Measurements from ENCODE around the gene BCL2L11.

BCL2L11 gene

DNA sequence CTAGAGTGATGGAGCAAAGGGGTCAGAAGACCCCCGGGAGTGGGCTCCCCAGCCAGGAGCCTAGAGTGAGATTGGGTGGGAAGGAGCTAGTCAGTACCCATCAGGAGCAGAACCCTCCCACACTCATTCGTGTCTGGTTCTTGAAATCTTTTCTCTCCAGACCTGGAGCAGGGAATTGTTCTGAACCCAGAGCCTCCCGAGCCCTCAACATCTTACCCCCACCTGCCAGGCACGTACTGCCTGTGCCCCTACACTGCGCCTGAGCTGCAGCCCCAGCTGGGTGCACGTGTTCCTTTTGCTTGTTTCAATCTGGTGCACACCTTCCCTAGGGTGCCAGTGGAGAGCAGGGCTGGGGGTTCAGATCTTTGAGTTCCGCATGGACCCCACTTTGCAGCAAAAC lies 52.6 kb downstream of the BCL2L11 start:
- Histone ChIP-seq H3K4me1 (ENCODE audit: control insufficient read depth, insufficient read depth, low read length) (peaks cover 9% of the 10 kb centered on the region), H3K4me3 (ENCODE audit: low read length) (no peak overlapping the region), H3K36me3 (ENCODE audit: insufficient read depth, low read length) (no peaks in the 10 kb centered on the region), H3K9me3 (replicated peaks; ENCODE audit: low read length) (no peaks in the 10 kb centered on the region), H3K27me3 (ENCODE audit: control insufficient read depth, insufficient read depth, low read length) (peaks cover 36% of the 10 kb centered on the region), H3K9ac (ENCODE audit: low read depth, low read length) (no peak overlapping the region), H3K4me2 (ENCODE audit: low read length) (no peak overlapping the region)

DNA sequence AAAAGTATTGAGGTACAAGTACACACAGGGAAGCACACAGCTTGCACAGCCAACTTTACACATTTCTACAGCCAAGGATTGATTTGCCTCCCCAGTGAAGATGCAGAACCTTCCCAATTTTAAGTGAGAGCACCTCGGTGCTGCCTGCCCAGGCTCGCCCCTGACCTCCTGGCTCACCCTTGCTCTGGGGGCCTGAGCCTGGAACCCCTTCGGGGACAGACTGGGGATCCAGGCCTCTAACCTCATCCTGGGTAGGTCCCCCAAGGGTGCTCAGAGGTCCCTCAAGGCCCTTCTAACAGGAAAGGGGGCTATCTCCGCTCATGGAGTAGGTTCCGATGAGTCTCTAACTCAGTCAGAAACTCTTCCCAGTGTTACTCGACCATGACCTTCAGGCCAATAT lies 53.1 kb downstream of the BCL2L11 start:
- no peaks in the 10 kb centered on the region for H3K36me3 ChIP-seq (ENCODE audit: insufficient read depth, low read length)
- no peak overlapping the region for H3K4me3 ChIP-seq (ENCODE audit: low read length)
- peaks cover 39% of the 10 kb centered on the region for H3K27me3 ChIP-seq (ENCODE audit: control insufficient read depth, insufficient read depth, low read length)
- H3K9ac ChIP-seq (ENCODE audit: low read depth, low read length) = no peak overlapping the region
- H3K9me3 ChIP-seq (replicated peaks; ENCODE audit: low read length) = no peaks in the 10 kb centered on the region
- no peak overlapping the region for H3K4me2 ChIP-seq (ENCODE audit: low read length)
- peaks cover 6% of the 10 kb centered on the region for H3K4me1 ChIP-seq (ENCODE audit: control insufficient read depth, insufficient read depth, low read length)

DNA sequence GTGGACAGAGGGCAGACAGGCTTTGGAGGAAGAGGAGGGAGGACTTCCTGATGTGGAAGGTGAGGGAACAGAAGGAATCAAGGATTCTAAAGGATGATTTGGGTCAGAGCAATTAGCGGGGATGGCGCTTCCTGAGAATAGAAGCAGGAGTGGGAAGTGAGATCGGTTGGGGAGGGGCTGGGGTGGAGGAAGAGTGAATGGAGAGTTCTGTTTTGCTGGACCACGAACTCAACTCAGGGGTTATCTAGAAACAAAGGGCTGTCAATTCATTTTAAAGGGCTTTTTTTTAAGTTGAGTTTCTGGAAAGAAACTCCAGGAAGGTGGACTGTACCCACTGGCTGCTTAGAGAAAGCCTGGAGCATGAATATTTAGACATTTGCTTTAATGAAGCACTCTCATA lies 54.9 kb downstream of the BCL2L11 start:
- H3K4me1 ChIP-seq (ENCODE audit: control insufficient read depth, insufficient read depth, low read length) = peaks cover 4% of the 10 kb centered on the region
- H3K9me3 ChIP-seq (replicated peaks; ENCODE audit: low read length) = no peaks in the 10 kb centered on the region
- H3K27me3 ChIP-seq (ENCODE audit: control insufficient read depth, insufficient read depth, low read length) = peaks cover 39% of the 10 kb centered on the region
- H3K36me3 ChIP-seq (ENCODE audit: insufficient read depth, low read length) = no peaks in the 10 kb centered on the region
- no peak overlapping the region for H3K4me2 ChIP-seq (ENCODE audit: low read length)
- H3K9ac ChIP-seq (ENCODE audit: low read depth, low read length) = no peak overlapping the region
- H3K4me3 ChIP-seq (ENCODE audit: low read length) = no peak overlapping the region

DNA sequence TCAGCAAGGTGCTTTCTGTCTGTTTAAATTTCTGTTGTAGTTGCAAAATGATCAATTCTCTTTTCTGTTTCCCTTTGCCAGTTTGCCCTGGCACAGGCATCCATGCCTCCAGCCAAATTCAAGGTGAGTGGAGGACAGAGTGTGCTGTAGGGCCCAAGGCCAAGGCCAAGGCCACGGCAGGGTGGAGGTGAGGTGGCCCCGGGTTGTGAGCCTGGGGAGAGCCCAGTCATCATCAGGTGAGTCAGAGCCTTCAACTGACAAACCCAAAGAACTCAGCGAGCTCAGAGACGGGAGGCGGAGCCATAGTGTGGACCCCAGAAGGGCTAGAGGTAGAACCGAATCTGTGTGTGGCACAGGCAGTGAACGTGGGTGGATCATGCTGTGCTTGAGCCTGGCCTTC lies 55.7 kb downstream of the BCL2L11 start:
- no peaks in the 10 kb centered on the region for H3K36me3 ChIP-seq (ENCODE audit: insufficient read depth, low read length)
- no peaks in the 10 kb centered on the region for H3K9me3 ChIP-seq (replicated peaks; ENCODE audit: low read length)
- peaks cover 4% of the 10 kb centered on the region for H3K4me1 ChIP-seq (ENCODE audit: control insufficient read depth, insufficient read depth, low read length)
- H3K9ac ChIP-seq (ENCODE audit: low read depth, low read length) = no peak overlapping the region
- no peak overlapping the region for H3K4me2 ChIP-seq (ENCODE audit: low read length)
- H3K4me3 ChIP-seq (ENCODE audit: low read length) = no peak overlapping the region
- peaks cover 36% of the 10 kb centered on the region for H3K27me3 ChIP-seq (ENCODE audit: control insufficient read depth, insufficient read depth, low read length)

DNA sequence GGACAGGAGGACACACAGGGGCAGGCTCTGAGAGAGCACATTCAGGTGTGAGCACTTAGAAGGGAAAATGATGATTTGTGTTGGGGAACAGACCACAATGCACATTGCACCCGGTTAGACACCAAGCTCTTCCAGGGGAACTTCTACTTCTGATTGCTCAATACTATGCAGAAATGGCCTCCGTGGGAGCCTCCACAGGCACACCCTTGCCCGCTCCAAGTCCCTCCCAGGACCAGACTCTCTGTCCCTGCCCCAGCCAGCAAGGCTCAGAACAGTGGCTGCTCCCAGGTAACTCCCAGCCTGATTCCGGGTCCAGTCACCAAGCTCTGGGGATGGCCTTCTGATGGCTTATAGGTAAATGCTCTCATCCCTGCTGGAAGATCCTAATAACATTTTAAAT lies 56.2 kb downstream of the BCL2L11 start:
- H3K27me3 ChIP-seq (ENCODE audit: control insufficient read depth, insufficient read depth, low read length) = peaks cover 34% of the 10 kb centered on the region
- H3K4me2 ChIP-seq (ENCODE audit: low read length) = no peak overlapping the region
- no peak overlapping the region for H3K9ac ChIP-seq (ENCODE audit: low read depth, low read length)
- no peaks in the 10 kb centered on the region for H3K36me3 ChIP-seq (ENCODE audit: insufficient read depth, low read length)
- no peaks in the 10 kb centered on the region for H3K9me3 ChIP-seq (replicated peaks; ENCODE audit: low read length)
- H3K4me1 ChIP-seq (ENCODE audit: control insufficient read depth, insufficient read depth, low read length) = peaks cover 4% of the 10 kb centered on the region
- no peak overlapping the region for H3K4me3 ChIP-seq (ENCODE audit: low read length)

DNA sequence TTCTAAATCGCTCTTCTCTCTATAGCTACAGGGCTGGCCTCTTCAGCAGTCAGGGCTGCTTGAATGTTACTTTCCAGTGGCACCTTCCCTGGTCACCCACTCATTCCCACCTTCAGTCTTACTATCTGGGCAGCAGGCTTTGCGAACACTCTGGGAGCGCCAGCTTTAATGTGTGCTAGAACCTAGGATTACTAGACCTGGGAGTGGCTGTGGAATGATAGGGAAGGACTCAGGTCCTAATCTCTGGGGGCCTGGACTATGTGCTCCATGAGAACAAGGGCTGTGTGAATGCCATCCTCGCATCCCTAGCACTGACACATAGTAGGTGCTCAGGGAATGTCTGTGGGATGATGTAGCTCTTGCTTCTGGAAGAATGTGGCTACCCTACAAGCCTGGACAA lies 57.6 kb downstream of the BCL2L11 start:
- Histone ChIP-seq H3K9ac (ENCODE audit: low read depth, low read length) (no peak overlapping the region), H3K36me3 (ENCODE audit: insufficient read depth, low read length) (no peaks in the 10 kb centered on the region), H3K4me1 (ENCODE audit: control insufficient read depth, insufficient read depth, low read length) (peaks cover 4% of the 10 kb centered on the region), H3K9me3 (replicated peaks; ENCODE audit: low read length) (no peaks in the 10 kb centered on the region), H3K4me2 (ENCODE audit: low read length) (no peak overlapping the region), H3K27me3 (ENCODE audit: control insufficient read depth, insufficient read depth, low read length) (peaks cover 36% of the 10 kb centered on the region), H3K4me3 (ENCODE audit: low read length) (no peak overlapping the region)

DNA sequence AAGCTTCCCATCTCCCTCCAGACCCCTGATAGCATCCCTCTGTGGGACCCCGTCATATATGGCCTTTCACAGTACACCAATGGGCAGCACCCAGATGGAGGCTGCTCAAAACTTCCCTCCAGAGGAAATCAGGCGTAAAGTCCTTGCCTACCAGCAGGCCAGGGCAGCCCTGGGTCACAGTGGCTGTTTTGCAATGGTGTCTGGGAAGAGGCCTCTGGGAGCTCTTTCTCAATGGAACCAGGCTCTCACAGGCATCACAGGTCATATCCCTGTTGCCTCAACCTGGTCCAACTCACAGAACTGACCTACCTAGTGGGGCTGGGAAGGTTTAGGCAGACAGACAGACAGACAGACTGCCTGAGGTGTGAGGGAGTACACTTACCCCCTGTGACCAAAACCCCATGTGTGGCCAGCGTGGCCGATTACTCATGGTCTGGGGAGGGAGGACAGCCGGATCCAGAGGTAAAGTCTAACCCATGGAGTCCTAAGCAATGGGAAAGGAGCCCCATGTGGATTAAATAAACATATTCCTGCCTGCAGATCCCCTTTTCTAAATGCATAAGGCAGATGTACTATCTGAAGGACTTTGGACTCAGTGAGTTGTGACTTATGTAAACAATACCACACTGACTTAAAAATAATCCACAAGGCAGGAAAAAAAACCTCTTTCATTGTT lies 58.2 kb downstream of the BCL2L11 start:
- no peaks in the 10 kb centered on the region for H3K9me3 ChIP-seq (replicated peaks; ENCODE audit: low read length)
- H3K36me3 ChIP-seq (ENCODE audit: insufficient read depth, low read length) = no peaks in the 10 kb centered on the region
- no peak overlapping the region for H3K4me3 ChIP-seq (ENCODE audit: low read length)
- no peak overlapping the region for H3K4me2 ChIP-seq (ENCODE audit: low read length)
- peaks cover 36% of the 10 kb centered on the region for H3K27me3 ChIP-seq (ENCODE audit: control insufficient read depth, insufficient read depth, low read length)
- H3K9ac ChIP-seq (ENCODE audit: low read depth, low read length) = no peak overlapping the region
- peaks cover 4% of the 10 kb centered on the region for H3K4me1 ChIP-seq (ENCODE audit: control insufficient read depth, insufficient read depth, low read length)

DNA sequence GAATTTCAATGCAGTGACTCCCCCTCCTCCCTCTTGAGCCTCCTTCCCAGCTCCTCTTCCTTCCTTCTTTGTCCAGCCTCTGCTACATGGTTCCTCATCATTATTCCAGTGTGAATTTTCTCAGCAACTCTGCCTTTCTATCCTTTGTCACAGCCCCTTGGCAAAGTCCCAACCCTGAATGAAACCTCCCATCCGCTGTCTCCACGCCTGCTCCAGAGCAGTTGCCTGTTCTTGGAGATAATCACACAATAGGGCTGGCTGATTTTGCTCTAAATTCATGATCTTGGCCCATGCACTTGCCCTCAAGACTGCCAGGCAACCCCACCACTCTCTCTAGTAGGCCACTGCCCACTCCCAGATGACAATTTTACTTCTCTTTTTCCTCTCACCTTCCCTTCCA lies 61.4 kb downstream of the BCL2L11 start:
- Histone ChIP-seq H3K4me2 (ENCODE audit: low read length) (no peak overlapping the region), H3K36me3 (ENCODE audit: insufficient read depth, low read length) (no peaks in the 10 kb centered on the region), H3K9me3 (replicated peaks; ENCODE audit: low read length) (no peaks in the 10 kb centered on the region), H3K4me3 (ENCODE audit: low read length) (no peak overlapping the region), H3K4me1 (ENCODE audit: control insufficient read depth, insufficient read depth, low read length) (peaks cover 4% of the 10 kb centered on the region), H3K9ac (ENCODE audit: low read depth, low read length) (no peak overlapping the region), H3K27me3 (ENCODE audit: control insufficient read depth, insufficient read depth, low read length) (peaks cover 55% of the 10 kb centered on the region)

DNA sequence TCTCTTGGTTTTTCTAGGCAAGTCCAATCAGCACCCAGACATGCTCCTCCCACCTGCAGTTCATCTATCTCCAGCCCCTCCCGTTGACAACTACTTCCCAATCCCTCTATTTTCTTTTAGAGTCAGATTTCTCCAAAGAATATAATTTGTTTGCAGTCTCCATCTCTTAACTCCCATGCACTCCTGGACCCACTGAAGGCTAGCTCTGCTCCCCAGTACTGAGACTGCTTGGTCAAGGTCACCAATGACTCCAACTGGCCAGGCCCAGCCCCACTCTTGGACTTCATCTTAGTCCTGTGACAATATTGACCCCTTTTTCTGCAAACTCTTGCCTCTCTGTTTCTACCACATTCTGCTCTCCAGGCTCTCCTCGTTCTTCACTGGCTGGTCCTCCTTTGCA lies 62.0 kb downstream of the BCL2L11 start:
- Histone ChIP-seq H3K9ac (ENCODE audit: low read depth, low read length) (no peak overlapping the region), H3K4me2 (ENCODE audit: low read length) (no peak overlapping the region), H3K9me3 (replicated peaks; ENCODE audit: low read length) (no peaks in the 10 kb centered on the region), H3K4me1 (ENCODE audit: control insufficient read depth, insufficient read depth, low read length) (peaks cover 4% of the 10 kb centered on the region), H3K4me3 (ENCODE audit: low read length) (no peak overlapping the region), H3K36me3 (ENCODE audit: insufficient read depth, low read length) (no peaks in the 10 kb centered on the region), H3K27me3 (ENCODE audit: control insufficient read depth, insufficient read depth, low read length) (peaks cover 55% of the 10 kb centered on the region)

DNA sequence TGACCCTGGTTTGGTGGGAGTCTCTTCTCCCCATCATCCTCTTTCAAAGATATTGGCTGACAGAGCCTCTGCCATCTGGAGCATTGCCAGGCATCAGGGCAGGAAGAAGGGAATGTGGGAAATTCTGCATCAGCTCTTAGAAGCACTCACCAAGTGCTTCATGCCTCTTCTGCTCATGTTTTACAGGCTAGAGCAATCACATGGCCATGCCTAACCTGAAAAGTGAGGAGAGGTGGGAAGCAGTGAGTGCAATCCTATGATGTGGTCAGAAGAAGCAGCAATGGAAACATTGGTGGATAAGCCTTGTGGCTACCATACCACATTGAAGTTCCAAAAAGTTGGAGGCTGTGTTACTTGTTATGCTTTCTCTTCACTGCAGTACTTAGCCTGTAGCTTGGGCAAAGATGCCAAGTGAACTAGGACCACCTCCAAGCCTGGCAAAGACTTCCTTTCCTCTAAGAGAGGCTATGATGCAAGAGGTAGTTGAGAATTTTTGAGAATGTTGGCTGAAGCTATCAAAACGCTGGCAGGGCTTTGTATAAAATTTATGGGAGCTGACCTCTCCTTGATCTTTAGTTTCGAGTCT lies 64.1 kb downstream of the BCL2L11 start:
- Histone ChIP-seq H3K4me1 (ENCODE audit: control insufficient read depth, insufficient read depth, low read length) (no peaks in the 10 kb centered on the region), H3K27me3 (ENCODE audit: control insufficient read depth, insufficient read depth, low read length) (peaks cover 48% of the 10 kb centered on the region), H3K36me3 (ENCODE audit: insufficient read depth, low read length) (no peaks in the 10 kb centered on the region), H3K9me3 (replicated peaks; ENCODE audit: low read length) (no peaks in the 10 kb centered on the region), H3K4me2 (ENCODE audit: low read length) (no peak overlapping the region), H3K4me3 (ENCODE audit: low read length) (no peak overlapping the region), H3K9ac (ENCODE audit: low read depth, low read length) (no peak overlapping the region)

DNA sequence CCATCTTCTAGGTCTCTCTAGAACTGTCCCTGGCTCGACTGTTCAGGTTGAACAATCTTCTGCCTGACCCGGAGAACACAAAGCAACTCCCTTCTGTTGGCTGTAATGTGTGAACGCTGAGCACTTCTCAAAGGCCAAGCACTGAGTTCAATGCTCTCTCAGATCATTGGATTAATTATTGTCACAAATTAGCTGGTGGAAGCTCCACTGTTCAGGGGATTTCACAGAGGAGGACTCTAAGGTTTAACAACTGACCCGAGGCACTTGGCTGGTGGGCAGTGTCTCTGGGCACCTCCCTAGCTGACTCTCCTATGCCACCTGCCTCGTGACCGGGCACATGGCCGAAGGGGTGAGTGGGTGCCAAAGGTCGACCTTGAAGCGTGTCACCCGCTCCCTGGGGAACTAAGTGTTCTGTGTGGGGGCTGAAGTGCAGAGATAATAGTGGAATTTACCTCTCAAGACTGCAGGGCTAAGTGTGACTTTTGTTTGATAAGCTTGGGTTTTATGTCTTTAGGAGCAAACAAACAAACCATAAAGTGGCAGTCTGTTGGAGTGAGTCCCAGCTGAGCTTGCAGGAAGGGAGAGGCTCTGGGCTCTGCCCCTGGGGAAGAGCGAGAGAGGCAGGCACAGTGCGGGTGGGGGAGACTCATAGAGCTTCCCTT lies 64.8 kb downstream of the BCL2L11 start:
- Histone ChIP-seq H3K36me3 (ENCODE audit: insufficient read depth, low read length) (no peaks in the 10 kb centered on the region), H3K27me3 (ENCODE audit: control insufficient read depth, insufficient read depth, low read length) (peaks cover 48% of the 10 kb centered on the region), H3K9ac (ENCODE audit: low read depth, low read length) (no peak overlapping the region), H3K9me3 (replicated peaks; ENCODE audit: low read length) (no peaks in the 10 kb centered on the region), H3K4me1 (ENCODE audit: control insufficient read depth, insufficient read depth, low read length) (no peaks in the 10 kb centered on the region), H3K4me2 (ENCODE audit: low read length) (no peak overlapping the region), H3K4me3 (ENCODE audit: low read length) (no peak overlapping the region)

All from skeletal muscle satellite cell (primary cell).